Stimulated activated CD8-positive, alpha-beta memory T cell treated with anti-CD3 and anti-CD28 coated beads, Interleukin-7, amount 100 ng/mL, for 48 hours (primary cell): ENCODE measurements around the gene CLSTN2.
A peak's percentile ranks its signal among the peaks of the same experiment; 100 is the strongest.

Experiments
- DNase-seq, 2 donors: peaks; one replicate each; pipeline ENCODE4 v3.0.0-alpha.2; 2020; ENCODE audit warnings: low read depth in 1 of 2; ENCODE audit errors: extremely low read depth in 1 of 2

Gene CLSTN2

DNA sequence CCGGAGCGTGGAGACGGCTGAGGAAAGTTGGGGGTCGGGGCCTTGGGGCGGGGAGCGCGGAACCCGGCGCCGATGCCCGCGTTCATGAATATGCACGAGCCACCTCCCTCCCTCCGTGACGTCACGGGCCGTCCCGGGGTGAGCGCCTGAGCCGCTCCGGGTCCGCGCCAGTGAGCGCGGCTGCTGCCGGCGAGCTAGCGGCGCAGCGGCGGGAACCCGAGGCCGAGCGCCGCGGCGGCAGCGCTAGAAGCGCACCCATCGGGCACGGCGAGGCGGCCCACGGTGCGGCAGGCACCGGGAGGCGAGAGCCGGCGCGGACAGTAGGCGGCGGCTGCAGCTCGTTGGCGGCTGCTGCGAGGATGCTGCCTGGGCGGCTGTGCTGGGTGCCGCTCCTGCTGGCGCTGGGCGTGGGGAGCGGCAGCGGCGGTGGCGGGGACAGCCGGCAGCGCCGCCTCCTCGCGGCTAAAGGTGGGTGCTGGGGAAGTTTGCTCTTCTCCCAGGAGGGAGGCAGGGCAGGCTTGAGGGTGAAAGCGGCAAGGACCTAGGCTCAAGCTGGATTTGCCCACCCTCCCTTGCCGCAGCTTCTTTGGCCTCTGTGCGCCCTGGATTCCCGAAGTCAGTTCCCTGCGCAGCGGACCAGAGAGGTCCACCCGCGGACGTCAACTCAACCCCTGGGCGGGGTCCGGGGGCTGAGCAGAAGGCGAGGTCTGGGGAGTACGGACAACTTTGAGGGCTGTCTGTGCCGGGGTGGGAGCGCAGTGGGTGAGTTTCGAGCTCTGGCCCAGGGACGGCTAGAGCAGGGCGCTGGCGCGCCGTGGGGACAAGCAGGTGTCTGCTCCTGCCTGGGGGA is at the start of gene CLSTN2:
TSS of gene CLSTN2 (plus strand) at position 170 of the 850 bp plus-strand sequence.
- DNase-seq = peak in 1 of 2 donors; percentile 8

DNA sequence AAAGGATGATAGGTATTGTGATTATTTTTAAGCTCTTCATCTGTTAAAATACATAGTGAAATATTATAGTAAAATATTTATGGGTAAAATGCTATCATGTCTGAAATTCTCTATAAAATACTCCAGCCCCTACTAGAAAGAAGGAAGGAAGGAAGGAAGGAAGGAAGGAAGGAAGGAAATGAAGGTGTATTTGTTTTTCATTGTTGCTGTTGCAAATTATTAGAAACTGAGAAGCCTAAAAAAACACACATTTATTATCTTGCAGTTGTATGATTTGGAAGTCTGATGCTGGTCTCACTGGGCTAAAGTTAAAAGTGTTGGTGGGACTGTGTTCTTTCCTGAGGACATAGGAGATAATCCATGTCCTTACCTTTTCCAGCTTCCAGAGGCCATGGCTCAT is 47.6 kb upstream of the CLSTN2 start:
- DNase-seq = no peak

DNA sequence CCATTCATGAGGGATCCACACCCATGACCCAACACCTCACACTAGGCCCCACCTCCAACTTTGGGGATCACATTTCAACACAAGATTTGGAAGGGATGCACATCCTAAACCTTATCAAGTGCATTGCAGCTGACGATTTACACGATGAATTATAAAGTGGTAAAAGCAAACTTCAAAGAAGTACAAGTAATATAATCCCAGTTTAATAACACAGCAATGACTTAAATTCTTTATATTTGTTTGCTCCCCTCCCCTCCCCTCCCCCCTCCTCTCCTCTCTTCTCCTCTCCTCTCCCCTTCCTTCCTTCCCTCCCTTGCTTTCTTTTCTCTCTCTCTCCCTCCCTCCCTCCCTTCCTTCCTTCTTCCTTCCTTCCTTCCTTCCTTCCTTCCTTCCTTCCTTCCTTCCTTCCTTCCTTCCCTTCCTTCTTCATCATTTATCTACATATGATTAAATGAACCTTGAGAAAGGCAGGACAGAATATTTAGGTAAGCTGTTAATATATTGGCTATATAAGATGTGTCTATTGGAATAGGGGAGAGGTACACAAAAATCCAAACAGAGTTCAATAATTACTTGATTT is 46.3 kb upstream of the CLSTN2 start:
- no peak for DNase-seq

DNA sequence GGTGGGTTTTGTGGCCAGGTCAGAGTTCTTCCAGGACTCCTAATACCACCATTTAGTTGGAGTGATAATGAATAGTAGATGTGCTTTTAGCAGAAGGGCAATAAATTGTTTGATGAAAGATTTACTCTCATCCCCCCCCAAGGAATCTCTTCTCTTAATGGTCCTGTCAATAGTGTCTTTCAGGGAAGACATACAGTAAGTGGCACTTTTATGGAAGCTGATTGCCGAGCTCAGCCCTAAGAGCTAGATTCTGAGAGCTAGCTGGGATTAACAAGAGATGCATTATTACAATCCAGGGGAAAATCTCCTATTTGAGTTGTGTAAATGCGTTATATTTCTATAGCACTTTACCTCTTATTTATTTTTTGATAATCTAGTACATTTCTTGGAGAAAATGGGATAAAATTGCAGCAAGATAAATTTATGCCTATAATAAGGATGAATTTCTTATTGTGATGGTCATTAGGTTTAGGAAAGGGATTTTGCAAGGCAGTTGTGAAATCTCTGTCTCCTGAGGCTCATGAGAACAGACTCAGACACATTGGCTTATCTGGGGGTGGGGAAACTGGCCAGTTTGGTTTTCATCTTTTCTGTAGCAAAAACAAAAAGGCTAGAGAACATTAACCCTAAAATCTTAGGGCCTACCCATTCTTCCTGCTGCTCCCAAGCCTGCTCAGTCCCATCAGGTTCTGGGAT is 41.6 kb upstream of the CLSTN2 start:
- DNase-seq = no peak

DNA sequence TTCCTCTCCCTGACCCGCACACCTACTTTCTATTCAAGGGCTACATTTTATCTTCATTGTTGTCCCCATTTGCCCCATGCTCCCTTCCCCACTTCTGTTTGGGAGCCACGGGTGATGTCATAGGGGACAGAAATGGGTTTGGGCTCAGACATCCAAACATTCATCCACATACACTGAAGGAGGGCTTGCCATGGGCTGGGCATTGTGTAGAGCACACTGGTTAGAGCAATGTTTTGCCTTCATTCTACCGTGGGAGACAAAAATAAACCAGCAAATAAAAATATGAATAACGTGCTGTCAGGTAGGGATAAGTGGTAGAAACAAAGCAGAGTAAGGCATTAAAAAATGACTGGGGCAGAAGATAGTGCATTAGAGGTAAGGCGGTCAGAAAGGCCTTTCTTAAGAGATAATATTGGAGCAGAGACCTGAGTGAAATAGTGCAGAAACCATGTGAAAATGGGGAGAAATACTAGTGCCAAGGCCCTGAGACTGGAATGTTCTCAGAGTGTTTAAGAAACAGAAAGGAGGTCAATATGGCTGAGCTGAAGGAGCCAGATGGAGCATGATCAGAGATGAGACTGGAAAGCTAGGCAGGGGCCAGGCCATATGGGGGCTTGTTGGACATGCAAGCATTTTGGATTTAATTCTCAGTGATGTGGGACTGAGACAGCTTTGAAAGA is 40.9 kb upstream of the CLSTN2 start:
- DNase-seq = no peak

DNA sequence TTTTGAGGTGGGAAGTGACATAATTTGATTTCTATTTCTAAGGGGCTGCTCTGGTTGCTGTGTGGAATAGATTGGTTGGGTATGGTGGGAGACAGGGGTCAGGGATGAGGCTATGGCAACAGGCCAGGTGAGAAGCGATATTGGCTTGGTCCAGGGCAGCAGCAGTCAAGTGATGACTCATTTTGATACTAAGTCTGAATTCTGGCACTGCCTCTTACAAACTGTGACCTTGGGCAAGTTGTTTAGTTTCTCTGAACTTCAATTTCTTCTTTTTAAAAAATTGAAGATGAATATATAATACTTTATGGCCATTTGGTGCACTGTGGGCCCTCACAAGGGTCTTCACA is 40.4 kb upstream of the CLSTN2 start:
- DNase-seq = no peak

DNA sequence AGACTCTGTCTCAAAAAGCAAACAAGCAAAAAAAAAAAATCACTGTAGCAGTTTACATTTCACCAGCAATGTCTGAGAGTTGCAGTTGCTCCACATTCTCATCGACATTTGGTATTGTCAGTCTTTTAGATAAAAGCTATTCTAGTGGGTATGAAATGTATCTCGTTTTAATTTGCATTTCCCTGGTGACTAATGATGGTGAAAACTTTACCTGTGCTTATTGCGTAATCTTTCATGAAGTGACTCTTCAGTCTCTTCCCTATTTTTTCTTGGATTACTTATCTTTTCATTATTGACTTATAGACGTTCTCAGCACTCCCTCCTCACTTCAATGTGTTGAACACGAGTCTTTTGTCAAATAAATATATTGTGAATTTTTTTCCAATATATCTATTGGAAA is 37.2 kb upstream of the CLSTN2 start:
- DNase-seq = no peak

DNA sequence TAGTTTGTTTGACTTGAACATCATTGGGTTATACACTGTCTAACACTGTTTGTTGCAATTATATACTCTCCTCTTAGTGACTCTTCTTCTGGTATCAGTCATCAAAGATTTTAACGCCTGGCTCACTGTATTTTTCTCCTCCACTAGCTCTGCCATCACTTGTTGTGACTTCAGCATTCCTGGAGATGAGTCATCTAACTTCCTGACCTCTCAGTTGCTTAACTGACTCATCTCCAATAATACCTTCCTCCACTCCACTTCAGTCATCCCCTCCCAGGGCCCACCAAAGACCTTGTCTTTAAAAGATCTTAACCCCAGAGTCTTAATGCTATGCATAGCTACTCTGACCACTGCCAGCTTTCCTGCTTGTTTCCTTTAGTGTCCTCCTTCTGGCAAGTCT is 28.6 kb upstream of the CLSTN2 start:
- DNase-seq = no peak

DNA sequence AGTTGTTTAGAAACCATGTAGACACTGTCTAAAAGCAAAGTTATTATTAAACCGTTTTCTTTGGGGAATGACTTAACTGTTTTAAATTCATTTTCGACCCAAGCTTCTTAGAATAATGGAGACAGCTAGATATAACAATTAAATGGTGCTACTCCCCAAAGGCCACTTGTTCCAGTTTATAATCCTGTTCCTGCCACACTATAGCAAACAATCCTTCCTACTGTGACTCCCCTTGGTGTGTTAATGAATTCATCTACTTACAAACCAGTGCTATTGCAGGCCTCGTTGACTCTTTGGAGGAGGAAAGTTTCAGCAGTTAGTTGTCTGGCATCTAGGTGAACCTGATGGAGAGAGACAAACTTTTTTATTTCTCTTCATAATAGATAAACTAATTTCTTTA is 25.2 kb upstream of the CLSTN2 start:
- no peak for DNase-seq

DNA sequence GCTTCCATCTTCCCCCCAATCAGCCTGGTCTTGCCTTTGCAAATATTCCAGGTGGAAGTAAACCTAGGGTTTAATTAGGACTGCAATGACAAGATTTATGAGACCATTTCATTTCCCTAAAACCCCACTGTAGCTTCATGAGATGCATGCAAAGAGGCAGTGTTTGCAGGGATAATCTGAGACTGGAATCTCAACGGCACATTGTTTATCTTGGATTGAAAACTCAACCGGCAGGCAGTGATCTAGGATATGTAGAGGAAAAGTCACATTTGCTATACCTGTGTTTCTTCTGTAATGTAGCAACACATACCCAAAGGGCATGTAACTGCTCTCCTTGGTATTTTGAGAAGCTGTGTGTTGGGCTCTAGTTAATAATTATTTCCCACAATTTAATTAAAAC is 18.7 kb upstream of the CLSTN2 start:
- DNase-seq = no peak

DNA sequence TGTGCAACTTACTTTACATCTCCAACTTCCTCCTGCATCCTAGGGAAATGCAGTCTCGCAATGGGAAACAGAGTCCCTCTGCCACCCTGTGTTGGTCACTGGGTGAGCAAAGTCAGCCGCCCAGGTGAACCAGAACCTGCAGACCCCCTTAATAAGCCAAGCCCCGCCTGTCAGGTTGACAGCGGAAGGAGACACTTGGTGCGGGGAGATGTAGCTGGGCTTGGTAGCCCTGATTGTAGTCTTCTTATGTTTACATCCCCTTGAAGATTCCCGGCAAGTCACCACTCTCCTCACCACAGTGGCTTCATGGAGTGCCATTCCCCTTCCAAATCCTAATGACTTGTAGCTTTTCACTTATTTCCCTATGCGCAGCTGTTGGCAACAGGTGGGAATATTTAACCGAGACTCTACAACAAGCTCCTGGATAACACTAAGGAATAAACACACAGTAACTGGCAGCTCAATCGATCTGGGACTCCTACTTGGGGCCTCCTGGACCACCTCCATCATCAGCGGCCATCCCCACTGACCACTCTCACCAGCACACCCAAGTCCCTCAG is 17.7 kb upstream of the CLSTN2 start:
- DNase-seq = no peak

DNA sequence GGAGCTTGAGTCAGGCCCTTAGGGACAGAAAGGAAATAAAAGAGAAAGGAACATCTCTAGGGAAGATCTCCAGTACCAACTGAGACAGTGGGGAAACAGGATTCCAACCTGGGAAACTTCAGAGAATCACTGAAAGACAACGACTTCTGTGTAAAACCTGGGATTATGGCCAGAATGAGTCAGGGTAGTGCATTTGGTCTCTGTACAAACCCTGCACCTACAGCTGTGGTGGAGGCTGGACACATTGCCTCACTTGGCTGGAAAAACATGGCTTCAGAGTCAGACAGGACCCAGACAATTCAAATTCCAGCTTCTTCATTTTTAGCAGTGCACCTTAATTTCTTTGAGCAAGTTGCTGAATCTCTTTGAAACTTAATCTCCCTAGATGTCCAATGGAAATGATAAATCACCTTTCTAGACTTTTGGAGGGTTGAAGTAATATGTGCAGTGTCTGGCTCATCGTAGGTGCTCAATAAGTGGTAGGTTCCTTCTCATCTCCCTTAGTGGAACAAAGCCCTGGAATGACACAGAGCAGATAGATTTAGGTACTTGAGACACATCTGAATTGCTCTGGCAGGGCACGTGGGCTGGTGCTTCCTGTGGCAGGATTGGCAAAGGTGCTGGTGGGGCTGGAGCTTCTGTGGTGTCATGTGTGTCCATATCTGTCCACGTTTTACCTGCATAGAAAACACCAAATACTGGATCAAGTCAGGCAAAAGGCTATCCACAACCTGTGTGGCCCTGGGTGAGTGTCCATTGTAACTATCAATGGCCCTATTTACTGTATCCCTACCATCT is 6.1 kb upstream of the CLSTN2 start:
- DNase-seq = no peak

DNA sequence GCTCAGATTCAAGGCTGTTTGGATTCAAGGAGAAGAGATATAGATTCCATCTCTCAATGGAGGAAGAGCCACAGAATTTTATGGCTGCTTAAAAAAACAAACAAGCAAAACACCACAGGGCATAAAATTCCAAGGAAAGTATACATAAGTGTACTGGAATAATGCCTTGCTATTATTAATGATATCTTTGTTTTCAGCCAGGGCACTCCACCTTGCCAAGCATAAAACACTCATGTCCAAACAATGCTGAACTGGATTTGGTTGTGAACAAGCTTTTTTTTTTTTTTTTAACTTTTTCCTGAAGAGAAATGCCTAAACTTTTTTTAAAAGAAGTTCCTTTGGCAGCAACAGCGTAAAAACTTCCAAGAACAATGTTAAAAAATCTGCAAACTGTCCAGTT is 4.8 kb upstream of the CLSTN2 start:
- no peak for DNase-seq

DNA sequence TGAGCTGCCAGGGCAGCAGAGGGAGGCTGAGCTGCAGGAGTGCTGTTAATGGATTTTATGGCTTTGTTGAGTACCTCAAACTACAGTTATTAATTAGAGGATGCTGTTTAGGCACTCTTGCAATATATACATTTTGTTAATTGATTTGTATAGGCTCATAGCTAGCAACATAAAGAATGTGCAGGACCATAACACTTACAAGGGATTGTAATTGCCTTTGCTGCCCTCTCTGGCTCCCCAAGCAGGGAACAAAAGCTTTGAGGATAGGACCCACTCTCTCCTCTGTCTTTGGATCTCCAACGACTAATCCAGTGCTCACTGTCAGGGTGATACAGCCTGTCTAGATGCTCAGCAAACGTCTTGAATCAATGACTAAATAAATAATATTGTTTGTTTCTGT is 1.2 kb upstream of the CLSTN2 start:
- DNase-seq = no peak

DNA sequence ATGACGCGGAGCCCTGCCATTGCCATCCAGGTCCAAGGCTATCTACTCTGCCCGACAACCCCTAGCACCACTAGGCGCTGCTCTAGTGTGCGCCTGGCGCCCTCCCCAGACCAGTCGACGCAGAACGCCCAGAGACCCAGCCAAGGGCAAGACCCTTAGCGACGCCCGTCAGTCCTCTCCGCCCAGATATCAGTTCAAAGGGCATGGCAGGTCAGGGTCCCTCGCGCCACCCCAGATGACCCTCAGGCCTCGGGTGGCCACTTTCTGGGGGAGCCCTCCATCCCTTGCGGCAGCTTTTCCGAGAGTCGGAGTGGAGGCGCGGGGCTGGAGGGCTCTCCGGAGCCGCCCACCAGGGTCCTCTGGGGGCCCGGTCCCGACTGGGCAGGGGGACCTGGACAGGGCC is 371 bp upstream of the CLSTN2 start:
- no peak for DNase-seq

DNA sequence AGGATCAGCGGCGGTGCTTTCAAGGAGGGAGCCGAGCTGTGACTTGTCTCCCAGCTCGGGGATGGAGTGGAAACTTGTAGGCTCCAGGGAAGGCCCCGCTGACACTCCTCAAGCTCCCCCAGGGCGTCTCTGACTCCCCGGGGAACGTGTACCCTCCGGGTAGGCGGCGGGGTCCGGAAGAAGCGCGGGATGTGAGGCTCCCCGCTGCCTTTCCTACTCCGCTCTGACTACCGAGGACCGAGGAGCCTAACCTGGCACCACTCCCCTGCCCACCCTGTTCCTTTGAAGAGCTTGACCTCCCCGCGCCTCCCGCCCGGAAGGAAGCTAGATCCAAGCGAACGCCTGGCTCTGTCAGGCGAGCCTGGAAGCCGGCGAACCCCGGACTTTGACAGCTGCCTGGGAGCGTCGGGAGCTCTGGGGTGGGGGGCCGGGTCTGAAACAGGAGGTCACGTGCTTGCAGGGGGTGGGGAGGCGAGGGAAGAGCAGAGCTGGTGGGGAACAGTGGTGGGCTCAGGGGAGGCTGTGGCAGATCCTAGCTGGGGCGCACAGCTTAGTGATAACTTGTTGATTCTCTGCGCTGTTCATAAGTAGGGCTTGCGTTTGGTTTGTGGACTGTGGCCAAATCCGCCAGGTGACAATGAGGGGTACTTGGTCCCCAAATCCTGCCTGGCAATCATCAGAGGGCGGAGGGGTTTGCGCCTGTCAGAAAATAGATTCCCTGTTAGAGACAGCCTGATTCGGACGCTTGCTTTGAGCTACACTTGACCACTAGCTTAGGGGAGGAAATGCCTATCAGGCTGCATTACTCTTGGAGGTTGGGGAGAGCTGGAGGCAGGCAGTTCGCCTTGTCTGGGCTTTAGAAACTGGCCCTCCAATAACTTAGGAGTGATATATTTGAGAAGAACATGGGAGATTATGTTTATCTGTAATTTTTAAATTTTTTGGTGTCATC is 1.2 kb downstream of the CLSTN2 start:
- no peak for DNase-seq

DNA sequence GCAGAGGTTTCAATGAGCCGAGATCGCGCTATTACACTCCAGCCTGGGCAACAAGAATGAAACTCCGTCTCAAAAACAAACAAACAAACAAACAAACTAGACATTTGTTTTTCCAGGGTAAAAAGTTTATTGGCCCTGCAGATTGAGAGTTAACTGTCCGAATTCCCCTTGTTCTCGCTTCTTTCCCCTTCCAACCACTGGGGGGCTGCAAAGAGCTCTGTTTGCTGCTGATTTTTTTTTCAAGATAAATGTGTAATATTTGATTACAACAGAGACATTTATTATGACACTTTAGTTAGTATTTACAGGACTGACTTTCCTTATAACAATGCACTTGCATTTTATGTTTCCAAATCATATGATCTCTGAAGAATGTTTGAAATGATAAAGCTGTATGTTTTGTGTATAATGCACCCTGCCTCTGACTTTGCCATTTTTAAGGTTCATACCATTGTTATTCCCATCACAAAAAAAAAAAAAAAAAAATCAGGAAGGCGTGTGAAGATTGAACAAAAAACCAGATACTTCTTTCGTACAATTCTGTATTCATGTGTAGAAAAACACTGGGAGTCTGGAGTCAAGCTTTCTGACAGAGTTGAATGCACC is 2.8 kb downstream of the CLSTN2 start:
- DNase-seq = no peak

DNA sequence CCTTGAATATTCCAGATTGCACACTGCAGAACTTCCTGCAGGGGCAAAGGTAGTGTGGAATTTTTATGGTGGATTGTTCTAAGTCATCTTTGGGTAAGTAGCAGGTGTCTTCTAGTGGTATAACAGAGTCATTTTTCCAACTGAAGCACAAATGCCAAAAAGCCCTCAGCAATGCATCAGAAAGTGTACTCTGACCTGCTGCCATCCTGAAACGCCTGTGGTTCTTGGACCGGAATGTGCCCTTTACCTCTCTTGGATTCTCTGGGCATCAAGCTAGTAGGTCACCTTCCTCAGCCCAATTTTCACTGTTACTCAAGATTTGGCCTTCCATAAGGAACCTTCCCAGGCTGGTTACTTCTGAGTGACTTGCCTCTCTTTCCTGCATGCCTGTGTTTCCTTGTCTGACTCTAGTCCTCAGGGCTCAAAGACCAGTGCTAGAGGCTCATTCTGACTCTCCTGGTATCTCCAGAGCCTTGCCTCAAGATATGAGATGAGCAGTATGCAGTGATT is 4.8 kb downstream of the CLSTN2 start:
- DNase-seq = no peak

DNA sequence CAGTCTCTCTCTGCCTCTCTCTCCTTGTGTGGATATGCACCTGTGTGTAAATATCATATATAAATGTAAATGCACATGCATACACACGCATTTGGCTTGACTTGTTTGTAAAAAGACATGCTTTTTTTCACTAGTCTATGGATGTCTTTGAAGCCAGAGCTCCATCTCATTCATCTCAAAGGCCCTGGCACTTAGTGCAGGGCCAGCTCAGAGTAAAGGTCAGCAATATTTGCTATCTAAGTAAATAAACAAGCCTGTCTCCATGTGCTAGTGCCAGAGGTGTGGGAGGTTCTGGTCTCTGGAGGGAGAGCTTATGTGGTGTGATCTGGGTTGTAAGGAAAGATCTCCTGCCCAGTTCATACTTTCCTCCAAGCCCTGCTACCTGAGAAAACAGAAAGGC is 5.6 kb downstream of the CLSTN2 start:
- DNase-seq = no peak
